HL-60/S4 (cell line): ENCODE data around the gene SCAF11.
"Not testable (repeated sequence)": the region's sequence is repeated elsewhere in the genome, so short reads cannot be mapped to it uniquely, and the experiment has no call there.

Experiments
- in situ Hi-C: fragments of 300-500 bp; cut with MboI; formaldehyde crosslinking; loops from 2 replicates; pipeline ENCODE4 v1.14.3; 2022; ENCODE audit warnings: low sequenced_read_pairs

The SCAF11 gene

GRCh38 chr12:45990468-45991283 lies at the start of gene SCAF11:
SCAF11 (minus strand) TSS chr12:45990574; CDS start chr12:45964167, 26,407 bp downstream.
- in situ Hi-C loops = no loop called here

GRCh38 chr12:46037066-46037465 lies 46.7 kb upstream of the SCAF11 start:
- in situ Hi-C loops = not testable (repeated sequence)

GRCh38 chr12:46027172-46027571 lies 36.8 kb upstream of the SCAF11 start:
- in situ Hi-C loops = no loop called here

GRCh38 chr12:46024099-46024498 lies 33.7 kb upstream of the SCAF11 start:
- in situ Hi-C loops = no loop called here

GRCh38 chr12:46020768-46021167 lies 30.4 kb upstream of the SCAF11 start:
- in situ Hi-C loops = no loop called here

- in situ Hi-C loops = not testable (repeated sequence)
Measured at GRCh38 chr12:46018712-46019111, 28.3 kb upstream of the SCAF11 start.

- in situ Hi-C loops = not testable (repeated sequence)
Measured at GRCh38 chr12:46017866-46018375, 27.5 kb upstream of the SCAF11 start.

GRCh38 chr12:46005823-46006222 lies 15.4 kb upstream of the SCAF11 start:
- in situ Hi-C loops = no loop called here

- in situ Hi-C loops = no loop called here
Measured at GRCh38 chr12:46005151-46005797, 14.9 kb upstream of the SCAF11 start.

GRCh38 chr12:46004715-46005114 lies 14.3 kb upstream of the SCAF11 start:
- in situ Hi-C loops = no loop called here

GRCh38 chr12:46000076-46000475 lies 9.7 kb upstream of the SCAF11 start:
- in situ Hi-C loops = not testable (repeated sequence)

GRCh38 chr12:45994736-45995135 lies 4.4 kb upstream of the SCAF11 start:
- in situ Hi-C loops = no loop called here

GRCh38 chr12:45991284-45992249 lies 1.2 kb upstream of the SCAF11 start:
- in situ Hi-C loops = no loop called here

GRCh38 chr12:45989721-45990467 lies 480 bp downstream of the SCAF11 start:
- in situ Hi-C loops = no loop called here

GRCh38 chr12:45989287-45989686 lies 1.1 kb downstream of the SCAF11 start:
- in situ Hi-C loops = no loop called here

- in situ Hi-C loops = no loop called here
Measured at GRCh38 chr12:45988264-45988663, 2.1 kb downstream of the SCAF11 start.

- in situ Hi-C loops = no loop called here
Measured at GRCh38 chr12:45987340-45987727, 3.0 kb downstream of the SCAF11 start.

GRCh38 chr12:45986641-45987339 lies 3.6 kb downstream of the SCAF11 start:
- in situ Hi-C loops = no loop called here

- in situ Hi-C loops = no loop called here
Measured at GRCh38 chr12:45981075-45981837, 9.1 kb downstream of the SCAF11 start.
